Fibroblast of skin of right quadriceps (primary cell): ENCODE measurements around the gene LHFPL2.
"Not testable (repeated sequence)": the region's sequence is repeated elsewhere in the genome, so short reads cannot be mapped to it uniquely, and the experiment has no call there.

Experiments
- DNase-seq: peaks from one replicate; pipeline ENCODE4 v3.0.0-alpha.2; 2013

Gene LHFPL2

DNA sequence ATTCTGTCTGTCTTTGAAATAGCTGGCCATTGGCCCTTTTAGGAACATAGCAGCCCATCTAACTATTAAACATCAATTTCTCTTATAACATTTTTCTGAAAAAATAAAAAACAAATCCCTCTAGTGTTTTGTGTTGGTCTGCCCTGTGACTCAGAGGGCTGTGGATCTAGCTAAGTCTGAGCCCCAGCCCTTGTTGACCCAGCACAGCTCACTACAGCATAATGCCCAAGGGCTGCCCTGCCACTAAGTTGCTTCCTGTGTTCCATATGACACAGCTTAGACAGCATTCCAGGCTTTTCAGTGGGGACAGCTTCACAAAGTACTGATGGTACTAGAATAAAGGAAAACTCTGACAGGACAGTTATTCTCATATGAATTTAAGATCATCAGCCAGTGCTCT lies 152.2 kb downstream of the LHFPL2 start:
- no peak for DNase-seq

DNA sequence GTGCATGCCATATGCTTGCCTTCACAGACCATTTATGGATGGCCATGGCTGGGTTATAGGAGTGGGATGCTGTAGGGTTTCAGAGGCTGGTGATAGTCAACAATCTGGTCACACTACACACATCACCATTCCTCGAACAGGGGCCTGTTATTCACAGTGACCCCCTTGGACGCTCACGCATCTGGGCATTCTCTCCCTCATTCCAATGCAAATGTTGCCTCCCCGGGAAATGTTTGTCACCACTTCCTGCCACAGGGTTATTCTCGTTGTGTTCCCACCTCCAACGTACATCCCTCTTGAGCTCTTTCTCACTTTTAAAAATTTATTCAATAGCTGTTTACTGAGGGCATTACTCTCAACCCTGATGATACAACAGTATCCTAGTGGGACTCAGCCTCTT lies 152.8 kb downstream of the LHFPL2 start:
- DNase-seq = no peak

DNA sequence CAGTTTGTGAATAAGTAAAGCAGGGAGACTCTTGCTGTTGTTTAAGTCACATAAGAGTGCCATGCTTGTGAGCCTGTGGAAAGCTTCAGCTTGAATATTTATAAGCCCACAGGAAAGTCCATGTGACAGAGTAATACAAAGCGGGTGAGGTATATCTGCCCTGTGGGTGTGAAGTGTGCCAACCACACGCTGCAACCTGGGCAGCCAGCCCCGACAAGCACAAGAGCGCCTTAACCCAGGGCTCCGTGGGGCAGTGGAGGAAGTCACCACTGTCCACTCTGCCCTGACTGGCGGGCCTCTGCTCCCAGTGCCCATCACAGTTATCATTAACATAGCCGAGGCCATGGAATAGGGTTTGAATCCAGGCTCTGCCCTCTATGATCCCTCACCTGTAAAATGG lies 155.9 kb downstream of the LHFPL2 start:
- DNase-seq = no peak

DNA sequence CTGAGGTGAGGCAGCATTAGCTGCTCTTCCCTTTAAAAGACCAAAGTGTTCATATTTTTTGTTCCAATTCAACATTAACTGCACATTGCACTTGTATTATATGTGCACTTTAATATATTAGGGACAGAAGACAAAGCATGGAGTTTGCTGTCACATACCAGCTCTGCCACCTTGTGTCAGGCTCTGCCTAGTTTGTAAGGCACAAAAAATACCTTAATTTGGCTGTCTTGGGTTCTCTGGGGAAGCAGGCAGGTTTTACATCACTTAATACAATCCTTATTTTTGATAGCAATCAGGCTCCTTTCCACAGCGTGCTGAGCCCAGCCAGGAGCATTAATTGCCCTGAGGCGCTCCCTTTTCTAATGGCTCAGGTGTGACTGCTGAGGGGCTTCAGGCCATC lies 156.3 kb downstream of the LHFPL2 start:
- no peak for DNase-seq

DNA sequence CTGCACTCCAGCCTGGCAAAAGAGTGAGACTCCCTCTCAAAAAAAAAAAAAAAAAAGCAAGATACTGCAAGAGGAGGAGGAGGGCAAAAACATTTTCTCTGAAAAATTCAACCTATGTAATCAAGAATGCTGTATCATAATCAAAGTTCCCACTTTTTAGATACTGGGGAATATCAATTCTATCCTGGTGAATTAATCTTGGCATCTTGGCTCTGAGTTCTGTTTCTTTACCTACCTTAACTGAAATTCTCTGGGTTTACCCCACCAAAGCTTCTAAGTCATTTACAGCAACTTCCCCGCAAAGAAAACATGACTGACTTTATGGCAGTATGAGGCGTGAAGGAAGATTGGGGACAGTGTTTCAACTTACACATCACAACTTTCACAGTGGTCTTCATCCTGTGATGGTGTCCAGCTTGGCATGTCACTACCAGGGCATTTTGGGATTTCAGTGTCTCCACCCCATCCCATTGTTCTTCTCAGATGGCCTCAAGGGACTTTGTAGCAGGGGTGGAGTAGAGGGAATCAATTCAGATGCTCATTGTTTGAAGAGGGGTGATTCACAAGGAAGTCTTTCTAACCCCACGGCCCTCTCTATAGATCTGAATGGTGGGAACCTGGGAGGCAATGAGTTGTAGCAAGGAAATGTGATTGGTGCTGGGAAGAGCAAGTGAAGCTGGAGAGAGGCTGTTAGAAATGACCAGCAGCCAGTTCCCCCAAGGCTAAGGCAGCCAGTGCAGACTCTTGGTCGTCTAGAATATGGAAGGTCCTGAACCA lies 157.7 kb downstream of the LHFPL2 start:
- no peak for DNase-seq

DNA sequence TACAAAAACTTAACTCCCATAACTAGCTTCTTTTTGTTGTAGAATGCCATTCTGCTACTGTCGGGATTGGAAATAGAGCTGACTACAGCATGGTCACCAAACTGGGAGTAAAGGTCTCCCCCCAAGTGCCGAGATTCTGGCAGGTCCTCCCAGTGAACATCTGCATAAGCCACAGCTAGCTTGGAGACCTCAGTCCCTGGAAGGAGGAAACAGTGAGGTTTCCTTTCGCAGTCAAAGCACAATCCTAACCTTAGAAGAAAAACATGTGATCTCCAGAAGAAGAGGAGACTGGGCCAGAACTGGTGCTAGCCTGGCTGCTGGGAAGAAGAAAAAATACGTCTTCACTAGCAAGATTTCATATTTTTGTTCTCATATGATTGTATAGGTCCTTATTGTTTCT lies 160.7 kb downstream of the LHFPL2 start:
- no peak for DNase-seq

DNA sequence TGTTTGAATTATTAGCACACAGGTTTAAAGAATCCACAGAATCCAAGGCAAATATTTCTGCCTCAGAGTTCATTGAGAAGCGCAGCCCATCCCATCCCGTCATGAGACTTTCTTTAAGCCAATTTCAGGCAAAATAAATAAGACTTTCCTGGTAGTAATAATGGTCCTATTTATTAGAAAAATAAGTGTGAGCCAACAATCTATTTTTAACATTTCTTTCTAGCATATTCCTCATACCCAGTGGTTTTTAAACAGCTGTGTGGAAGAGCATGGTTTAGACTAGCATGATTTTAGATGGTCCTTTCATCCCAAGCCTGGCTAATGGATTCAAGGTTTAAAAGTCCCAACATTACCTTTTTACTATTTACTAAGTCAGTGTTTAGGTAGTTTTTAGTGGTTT lies 162.4 kb downstream of the LHFPL2 start:
- DNase-seq = no peak

DNA sequence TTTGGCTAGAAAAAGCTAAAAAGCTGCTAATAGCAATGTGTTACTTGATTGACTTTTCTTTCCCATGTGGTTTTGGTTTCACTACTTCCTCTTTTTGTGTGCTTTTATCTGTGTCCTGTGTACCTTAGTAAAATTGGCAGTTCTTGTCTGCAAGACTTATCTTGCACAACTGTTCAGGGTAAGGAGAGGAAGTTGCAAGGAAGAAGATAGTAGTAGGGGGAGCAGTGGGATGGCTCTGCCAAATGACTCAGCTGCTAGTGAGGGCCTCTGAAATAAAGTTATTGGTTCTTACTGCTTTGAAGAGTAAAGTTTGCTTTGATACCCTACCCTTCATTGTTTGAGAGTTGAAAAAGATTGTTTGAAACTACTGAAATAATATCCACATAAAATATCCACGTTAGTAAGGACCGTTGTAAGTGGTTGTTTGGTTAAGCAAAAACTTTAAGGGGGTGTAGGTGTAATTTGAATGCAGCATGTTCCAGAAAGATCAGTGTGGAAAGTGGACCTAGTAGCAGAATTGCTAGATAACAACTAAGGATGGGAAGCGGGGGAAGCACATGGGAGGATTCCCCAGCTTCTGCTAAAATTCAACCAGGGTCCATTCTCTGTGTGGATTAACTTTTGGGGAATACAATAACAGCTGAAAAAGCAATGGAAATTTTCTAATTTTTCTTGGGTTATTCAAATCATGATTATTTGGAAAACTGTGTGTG lies 164.6 kb downstream of the LHFPL2 start:
- DNase-seq = peak; percentile 49

DNA sequence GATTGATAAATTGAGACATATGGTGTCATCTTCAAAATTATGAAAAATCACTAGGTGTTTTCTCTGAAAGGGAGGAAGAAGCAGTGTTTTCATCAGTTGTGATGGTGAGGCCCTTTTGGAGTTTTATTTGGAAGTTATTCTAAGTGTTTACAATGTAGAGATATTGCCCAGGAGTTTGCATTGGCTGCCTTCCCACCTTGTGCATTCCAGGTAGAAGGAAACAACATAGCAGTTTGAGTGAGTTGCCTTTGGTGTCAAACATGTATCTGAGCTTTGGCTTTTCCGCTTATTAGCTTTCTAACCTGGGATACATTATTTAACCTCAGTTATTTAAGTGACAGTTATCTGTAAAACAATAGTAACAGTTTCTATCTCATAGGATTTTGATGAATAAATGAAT lies 165.6 kb downstream of the LHFPL2 start:
- DNase-seq = no peak

DNA sequence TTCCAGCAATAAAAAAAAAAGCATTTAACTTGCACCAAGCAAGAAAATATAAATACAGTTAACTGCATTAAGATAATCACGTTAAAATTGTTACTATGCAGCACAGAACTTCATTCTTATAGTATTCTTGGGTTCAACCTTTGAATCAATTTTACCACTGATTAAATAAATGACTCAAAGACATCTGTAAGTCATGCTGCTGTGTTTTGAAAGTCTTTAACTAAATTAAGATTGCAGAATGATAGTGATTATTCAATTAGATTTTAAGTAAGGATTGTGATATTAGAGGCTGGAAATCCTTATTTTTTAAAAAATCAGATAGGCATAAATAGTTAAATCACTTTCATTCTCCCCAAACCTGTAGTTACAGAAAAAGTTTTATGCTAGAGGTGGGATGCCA lies 171.8 kb downstream of the LHFPL2 start:
- DNase-seq = no peak

DNA sequence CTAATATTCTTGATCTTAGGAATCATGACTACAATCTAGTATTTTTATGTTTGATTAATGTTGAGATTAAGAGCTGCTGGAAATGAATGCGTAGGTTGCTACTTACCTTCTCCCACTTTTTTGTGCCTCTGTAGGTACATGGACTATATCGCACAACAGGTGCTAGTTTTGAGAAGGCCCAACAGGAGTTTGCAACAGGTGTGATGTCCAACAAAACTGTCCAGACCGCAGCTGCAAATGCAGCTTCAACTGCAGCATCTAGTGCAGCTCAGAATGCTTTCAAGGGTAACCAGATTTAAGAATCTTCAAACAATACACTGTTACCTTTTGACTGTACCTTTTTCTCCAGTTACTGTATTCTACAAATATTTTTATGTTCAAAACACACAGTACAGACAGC lies 173.2 kb downstream of the LHFPL2 start:
- no peak for DNase-seq

DNA sequence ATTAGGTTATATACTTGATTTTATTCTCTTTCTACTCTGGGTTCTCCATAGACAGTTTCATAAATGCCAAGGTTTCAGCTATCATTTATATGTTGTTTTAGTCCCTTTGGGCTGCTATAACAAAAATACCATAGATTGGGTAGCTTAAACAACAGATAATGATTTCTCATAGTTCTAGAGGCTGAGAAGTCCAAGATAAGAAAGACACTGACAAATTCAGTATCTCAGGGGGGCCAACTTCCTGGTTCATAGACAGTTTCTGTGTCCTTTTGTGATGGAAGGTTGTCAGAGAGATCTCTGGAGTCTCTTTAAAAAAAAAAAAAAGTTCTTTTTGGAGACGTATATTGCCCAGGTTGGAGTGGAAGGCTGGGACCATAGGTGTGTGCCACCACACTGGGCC lies 174.8 kb downstream of the LHFPL2 start:
- no peak for DNase-seq

DNA sequence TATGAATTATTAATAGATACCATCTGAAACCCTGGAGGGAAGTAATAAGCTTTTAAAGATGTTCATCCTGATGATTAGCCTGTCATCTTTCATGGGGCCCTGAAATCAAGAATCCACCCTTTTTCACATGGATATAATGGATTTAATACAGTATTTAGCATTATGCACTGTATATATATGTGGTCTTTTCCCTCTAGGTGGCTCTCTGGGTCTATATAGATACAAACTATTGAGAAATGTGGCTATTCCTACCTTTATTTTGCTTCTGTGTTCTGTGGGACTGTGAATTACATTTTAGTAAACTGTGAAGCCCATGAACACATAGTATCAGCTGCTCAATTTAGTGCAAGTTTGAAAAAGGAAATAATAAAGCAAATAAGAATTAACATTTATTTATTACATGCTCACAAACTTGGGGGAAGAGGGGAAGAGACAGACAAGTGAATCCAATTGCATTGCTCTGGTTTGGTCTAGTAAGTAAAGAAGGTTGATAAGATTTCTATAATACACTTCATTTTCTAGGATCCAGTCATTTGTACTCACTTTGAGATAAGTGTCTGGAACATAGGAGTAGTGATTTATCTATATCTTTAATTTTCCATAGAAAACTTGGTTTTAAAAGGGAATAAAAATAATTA lies 176.0 kb downstream of the LHFPL2 start:
- DNase-seq = peak; percentile 13

DNA sequence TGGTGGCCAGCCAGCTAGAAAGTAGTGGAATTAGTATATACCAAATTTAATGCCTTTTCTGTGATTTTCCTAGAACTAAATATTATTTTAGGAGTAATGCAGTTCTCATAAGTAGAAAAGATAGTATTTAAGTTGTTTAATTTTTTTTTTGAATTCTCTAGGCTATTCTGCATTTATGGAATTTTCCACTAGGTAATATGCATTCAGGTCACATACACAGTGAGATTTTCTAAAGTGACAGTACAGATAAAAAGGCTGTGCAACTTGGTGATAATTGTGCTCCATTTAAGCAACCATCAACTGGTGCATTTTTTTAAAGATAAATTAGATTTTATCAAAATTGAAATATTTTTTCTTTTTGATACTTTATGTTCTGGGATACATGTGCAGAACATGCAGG lies 176.7 kb downstream of the LHFPL2 start:
- no peak for DNase-seq

DNA sequence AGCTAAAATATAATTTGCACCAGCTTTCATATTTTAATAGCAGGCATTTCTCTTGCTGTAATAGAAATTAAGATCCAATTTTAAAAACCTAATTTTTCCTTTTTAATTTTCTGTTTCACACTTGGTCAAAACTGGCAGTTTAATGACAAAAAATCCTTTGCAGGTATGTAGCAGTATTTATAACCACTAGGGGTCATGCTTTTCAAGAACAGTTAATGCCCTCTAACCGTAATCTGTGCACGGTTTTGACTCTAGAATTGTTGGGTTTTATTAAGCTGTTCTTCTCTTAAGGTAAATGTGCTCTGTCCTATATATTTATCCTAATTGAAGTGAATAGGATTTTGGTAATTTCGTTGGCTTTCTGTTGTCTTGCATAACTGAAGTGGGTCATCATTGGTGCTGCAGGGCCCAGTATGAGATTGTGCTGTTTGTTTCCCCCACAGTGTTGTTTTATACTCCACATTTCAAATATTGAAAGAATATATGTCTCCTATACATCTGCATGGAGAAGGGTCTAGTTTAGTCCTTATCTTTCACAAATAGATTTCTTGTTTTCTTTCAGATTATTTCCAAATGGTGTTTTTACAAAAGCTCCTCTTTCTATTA lies 180.7 kb downstream of the LHFPL2 start:
- peak; percentile 53 for DNase-seq

DNA sequence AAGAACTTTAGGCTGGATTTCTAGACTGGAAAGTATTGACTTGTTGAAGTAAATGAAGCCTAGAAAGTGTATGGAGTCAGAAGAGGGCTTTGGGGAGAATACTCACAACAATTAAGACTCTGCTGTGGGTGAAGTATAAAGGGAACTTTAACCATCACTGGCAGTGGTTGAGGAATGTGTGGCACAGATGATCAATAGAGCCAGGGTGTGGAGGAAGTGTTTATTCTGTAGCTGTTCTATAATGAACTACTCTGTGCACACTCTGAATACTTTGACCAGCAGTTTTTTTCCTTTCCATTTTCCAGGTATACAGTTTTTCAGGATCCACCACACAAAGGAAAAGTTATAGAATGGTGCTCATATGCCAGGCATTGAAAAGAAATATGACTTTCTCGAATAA lies 181.4 kb downstream of the LHFPL2 start:
- DNase-seq = no peak

DNA sequence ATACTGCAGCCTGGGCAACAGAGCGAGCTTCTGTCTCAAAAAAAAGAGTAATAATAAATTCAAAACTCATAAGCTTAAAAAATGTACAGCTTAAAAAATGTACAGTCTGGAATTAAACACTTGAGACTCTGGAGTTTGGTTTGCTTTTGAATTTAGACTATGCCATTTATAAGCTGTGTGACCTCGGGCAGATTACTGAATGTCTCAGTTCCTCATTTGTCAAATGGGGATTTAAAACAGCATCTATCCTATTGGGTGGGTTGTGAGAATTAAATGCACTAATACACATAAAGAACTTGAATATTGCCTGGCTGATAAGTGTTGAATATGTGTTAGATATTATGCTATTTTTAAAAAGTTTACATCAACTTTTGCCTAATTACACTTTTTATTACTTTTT lies 189.7 kb downstream of the LHFPL2 start:
- no peak for DNase-seq

DNA sequence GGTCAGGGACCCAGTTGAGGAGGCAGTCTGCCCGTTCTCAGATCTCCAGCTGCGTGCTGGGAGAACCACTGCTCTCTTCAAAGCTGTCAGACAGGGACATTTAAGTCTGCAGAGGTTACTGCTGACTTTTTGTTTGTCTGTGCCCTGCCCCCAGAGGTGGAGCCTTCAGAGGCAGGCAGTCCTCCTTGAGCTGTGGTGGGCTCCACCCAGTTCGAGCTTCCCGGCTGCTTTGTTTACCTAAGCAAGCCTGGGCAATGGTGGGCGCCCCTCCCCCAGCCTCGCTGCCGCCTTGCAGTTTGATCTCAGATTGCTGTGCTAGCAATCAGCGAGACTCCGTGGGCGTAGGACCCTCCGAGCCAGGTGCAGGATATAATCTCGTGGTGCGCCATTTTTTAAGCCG lies 191.1 kb downstream of the LHFPL2 start:
- not testable (repeated sequence) for DNase-seq

DNA sequence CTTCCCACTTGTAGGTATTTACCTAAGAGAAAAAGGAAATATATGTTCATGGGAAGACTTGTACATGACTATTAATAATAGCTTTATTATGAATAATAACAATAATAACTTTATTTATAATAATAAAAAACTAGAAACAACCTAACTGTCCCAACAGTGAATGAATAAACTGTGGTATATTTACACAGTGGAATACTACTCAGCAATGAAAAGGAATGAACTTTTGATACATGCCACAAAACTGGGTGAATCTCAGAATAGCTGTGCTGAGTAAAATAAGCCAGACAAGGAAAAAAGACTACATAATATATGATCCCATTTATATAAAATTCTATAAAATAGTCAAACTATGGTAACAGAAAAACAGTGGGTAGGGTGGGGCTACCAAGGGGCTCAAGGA lies 199.5 kb downstream of the LHFPL2 start:
- DNase-seq = no peak

DNA sequence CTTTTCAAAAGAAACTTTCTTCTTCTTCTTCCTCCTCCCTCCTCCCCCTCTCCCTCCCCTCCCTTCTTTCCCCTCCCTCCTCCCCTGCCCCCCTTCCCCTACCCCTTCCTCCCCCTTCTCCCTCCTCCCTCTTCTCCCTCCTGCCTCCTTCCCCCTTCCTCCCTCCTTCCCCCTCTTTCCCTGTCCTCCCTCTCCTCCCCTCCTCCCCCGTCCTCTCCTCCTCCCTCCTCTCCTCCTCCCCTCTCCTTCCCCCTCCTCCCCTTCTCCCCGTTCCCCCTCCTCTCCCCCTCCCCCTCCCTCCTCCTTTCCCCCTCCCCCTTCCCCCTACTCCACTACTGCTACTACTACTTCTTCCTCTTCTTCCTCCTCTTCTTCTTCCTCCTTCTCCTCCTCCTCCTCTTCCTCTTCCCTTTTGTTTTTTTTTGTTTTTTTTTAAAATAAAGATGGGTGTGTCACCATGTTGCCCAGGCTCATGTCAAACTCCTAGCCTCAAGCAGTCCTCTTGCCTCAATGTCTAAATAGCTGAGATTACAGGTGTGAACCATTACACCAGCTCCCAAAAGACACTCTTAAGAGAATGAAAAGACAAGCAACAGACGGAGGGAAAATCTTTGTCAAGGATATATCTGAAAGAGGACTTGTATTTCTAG lies 200.7 kb downstream of the LHFPL2 start:
- no peak for DNase-seq
